ENCODE data around the gene HOMER2. TPM values are rescaled to one million over a fixed set of nuclear protein-coding genes. Genes with fewer than 3 reads are reported as not detected.
A peak's percentile ranks its signal among the peaks of the same experiment; 100 is the strongest.

Gene HOMER2
- total RNA-seq, 1 donor, result 11.6 TPM

GRCh38 chr15:82914396-82914795, 38.1 kb downstream of the HOMER2 start:
- TF ChIP-seq CTCF (IDR thresholded peaks at IDR 0.05; ENCODE audit: extremely low read depth, low read depth, low read length), result no peak

GRCh38 chr15:82911458-82911857, 41.1 kb downstream of the HOMER2 start:
- Histone ChIP-seq H3K27me3 (ENCODE audit: insufficient read depth, low read length) (no peaks in the 10 kb centered on the region), H3K9me3 (ENCODE audit: low read depth, low read length) (peaks cover 5% of the 10 kb centered on the region), H3K4me3 (ENCODE audit: insufficient read depth, low read length) (no peak overlapping the region), H3K4me2 (ENCODE audit: insufficient read depth, low read length) (no peak overlapping the region), H3K79me2 (ENCODE audit: insufficient read depth, low read length) (no peaks in the 10 kb centered on the region), H4K20me1 (ENCODE audit: insufficient read depth, low read length) (no peaks in the 10 kb centered on the region), H3K4me1 (ENCODE audit: insufficient read depth, low read length) (no peaks in the 10 kb centered on the region), H3K27ac (ENCODE audit: low read depth, low read length) (no peak overlapping the region), H3K36me3 (ENCODE audit: insufficient read depth, low read length) (no peaks in the 10 kb centered on the region), H2AFZ (ENCODE audit: low read length) (no peak overlapping the region)
- no peak for DNase-seq (ENCODE audit: insufficient read length, low spot score, missing footprints)
- no peak for TF ChIP-seq CTCF (IDR thresholded peaks at IDR 0.05; ENCODE audit: extremely low read depth, low read depth, low read length)

More at GRCh38 chr15:82914396-82914795, 38.1 kb downstream of the HOMER2 start:
- Histone ChIP-seq H3K4me1 (ENCODE audit: insufficient read depth, low read length) (no peaks in the 10 kb centered on the region), H3K27me3 (ENCODE audit: insufficient read depth, low read length) (no peaks in the 10 kb centered on the region), H3K4me2 (ENCODE audit: insufficient read depth, low read length) (no peak overlapping the region), H3K9me3 (ENCODE audit: low read depth, low read length) (no peaks in the 10 kb centered on the region), H3K79me2 (ENCODE audit: insufficient read depth, low read length) (no peaks in the 10 kb centered on the region), H3K4me3 (ENCODE audit: insufficient read depth, low read length) (no peak overlapping the region), H2AFZ (ENCODE audit: low read length) (peak overlapping the region; percentile 51), H3K27ac (ENCODE audit: low read depth, low read length) (no peak overlapping the region), H3K36me3 (ENCODE audit: insufficient read depth, low read length) (no peaks in the 10 kb centered on the region), H4K20me1 (ENCODE audit: insufficient read depth, low read length) (no peaks in the 10 kb centered on the region)
- no peak for DNase-seq (ENCODE audit: insufficient read length, low spot score, missing footprints)

- Histone ChIP-seq H3K27me3 (ENCODE audit: insufficient read depth, low read length) (no peaks in the 10 kb centered on the region), H3K4me3 (ENCODE audit: insufficient read depth, low read length) (no peak overlapping the region), H3K36me3 (ENCODE audit: insufficient read depth, low read length) (no peaks in the 10 kb centered on the region), H2AFZ (ENCODE audit: low read length) (no peak overlapping the region), H4K20me1 (ENCODE audit: insufficient read depth, low read length) (no peaks in the 10 kb centered on the region), H3K9me3 (ENCODE audit: low read depth, low read length) (peaks cover 5% of the 10 kb centered on the region), H3K27ac (ENCODE audit: low read depth, low read length) (no peak overlapping the region), H3K4me2 (ENCODE audit: insufficient read depth, low read length) (no peak overlapping the region), H3K79me2 (ENCODE audit: insufficient read depth, low read length) (no peaks in the 10 kb centered on the region), H3K4me1 (ENCODE audit: insufficient read depth, low read length) (no peaks in the 10 kb centered on the region)
- DNase-seq (ENCODE audit: insufficient read length, low spot score, missing footprints), result no peak
- TF ChIP-seq CTCF (IDR thresholded peaks at IDR 0.05; ENCODE audit: extremely low read depth, low read depth, low read length), result no peak
Measured at GRCh38 chr15:82910721-82911120, 41.8 kb downstream of the HOMER2 start.

- H3K27ac ChIP-seq (ENCODE audit: low read depth, low read length), result no peak overlapping the region
- no peaks in the 10 kb centered on the region for H4K20me1 ChIP-seq (ENCODE audit: insufficient read depth, low read length)
- no peak overlapping the region for H3K4me2 ChIP-seq (ENCODE audit: insufficient read depth, low read length)
- H3K9me3 ChIP-seq (ENCODE audit: low read depth, low read length), result peaks cover 5% of the 10 kb centered on the region
- no peaks in the 10 kb centered on the region for H3K4me1 ChIP-seq (ENCODE audit: insufficient read depth, low read length)
- H3K36me3 ChIP-seq (ENCODE audit: insufficient read depth, low read length), result no peaks in the 10 kb centered on the region
- H3K79me2 ChIP-seq (ENCODE audit: insufficient read depth, low read length), result no peaks in the 10 kb centered on the region
- H3K4me3 ChIP-seq (ENCODE audit: insufficient read depth, low read length), result no peak overlapping the region
- no peaks in the 10 kb centered on the region for H3K27me3 ChIP-seq (ENCODE audit: insufficient read depth, low read length)
- H2AFZ ChIP-seq (ENCODE audit: low read length), result no peak overlapping the region
- no peak for TF ChIP-seq CTCF (IDR thresholded peaks at IDR 0.05; ENCODE audit: extremely low read depth, low read depth, low read length)
- no peak for DNase-seq (ENCODE audit: insufficient read length, low spot score, missing footprints)
Measured at GRCh38 chr15:82909080-82909815, 43.3 kb downstream of the HOMER2 start.

Data from osteoblast (primary cell).